ENCODE measurements around the gene CHST5. TPM values are rescaled to one million over a fixed set of nuclear protein-coding genes. Genes with fewer than 3 reads are reported as not detected.

CHST5 gene
- polyA plus RNA-seq, 1 of the 3 experiments (the other 2 are of a cell fraction) = 0.49 TPM

DNA sequence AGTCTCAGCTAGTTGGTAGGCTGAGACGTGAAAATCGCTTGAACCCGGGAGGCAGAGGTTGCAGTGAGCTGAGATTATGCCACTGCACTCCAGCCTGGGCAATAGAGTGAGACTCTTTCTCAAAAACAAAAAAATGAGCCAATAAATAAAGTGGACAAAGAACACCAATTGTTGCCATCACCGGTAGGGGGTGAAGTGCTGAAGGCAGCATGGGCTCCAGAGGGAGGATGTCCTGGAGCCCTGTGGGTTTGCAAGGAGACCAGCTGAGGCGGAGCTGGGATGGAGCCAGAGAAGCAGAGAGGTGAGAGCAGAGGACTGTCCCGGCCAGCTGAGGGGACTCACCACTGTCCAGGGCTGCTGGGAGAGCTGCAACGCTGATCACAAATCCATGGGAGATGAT is 54.4 kb downstream of the CHST5 start:
- Histone ChIP-seq H3F3A (replicated peaks; ENCODE audit: insufficient read depth) (no peaks in the 10 kb centered on the region), H3K36me3 (replicated peaks in 1 of 2; ENCODE audit: control insufficient read depth in 1 of 2, insufficient read depth in 2 of 2, low read length in 1 of 2) (no peaks in the 10 kb centered on the region), H3K4me3 (ENCODE audit: low read depth in 2 of 2, low read length in 1 of 2) (no peak overlapping the region), H3K9me2 (no peaks in the 10 kb centered on the region), H3K4me1 (ENCODE audit: control insufficient read depth in 1 of 2, insufficient read depth in 2 of 2, low read depth in 1 of 2, low read length in 1 of 2) (peaks cover 0 to 3% of the 10 kb centered on the region in 2 experiments; a peak in 1 of 4 replicates), H3K27me3 (ENCODE audit: insufficient read depth) (no peaks in the 10 kb centered on the region), H2AFZ (ENCODE audit: low read depth) (no peak overlapping the region), H4K20me1 (ENCODE audit: insufficient read depth) (no peaks in the 10 kb centered on the region), H3K27ac (ENCODE audit: low read depth in 2 of 2, low read length in 1 of 2) (no peak overlapping the region), H3K9ac (no peak overlapping the region), H3K9me3 (no peaks in the 10 kb centered on the region), H3K79me2 (ENCODE audit: insufficient read depth) (no peaks in the 10 kb centered on the region), H3K4me2 (no peak overlapping the region)
- ChIA-PET POLR2A (interaction anchor here (0.7 kb wide), 1 partner anchor 131 kb away, joined by 4 read pairs; no protein-coding TSS in a partner anchor), CTCF (interaction anchor here (0.6 to 2.6 kb wide), 4 partner anchors 9 to 17 kb away, joined by 3 to 9 read pairs (median 6); partner anchors contain the start of gene TMEM170A)
- WGBS (ENCODE audit: low lambda C conversion rate) = 58% methylated on average over 6 of the region's 7 CpGs
- TF ChIP-seq SMC3 (IDR thresholded peaks at IDR 0.05; ENCODE audit: low read depth, low read length) = no peak
- no peak for TF ChIP-seq RCOR1 (IDR thresholded peaks at IDR 0.05; ENCODE audit: low read length)
- no peak for TF ChIP-seq RAD21 (IDR thresholded peaks at IDR 0.05; ENCODE audit: low read length)
- no peak for TF ChIP-seq YY1 (IDR thresholded peaks at IDR 0.05; ENCODE audit: low read depth)
- TF ChIP-seq FOXJ3 (CRISPR knock-in tag; IDR thresholded peaks at IDR 0.05) = no peak
- no peak for DNase-seq

DNA sequence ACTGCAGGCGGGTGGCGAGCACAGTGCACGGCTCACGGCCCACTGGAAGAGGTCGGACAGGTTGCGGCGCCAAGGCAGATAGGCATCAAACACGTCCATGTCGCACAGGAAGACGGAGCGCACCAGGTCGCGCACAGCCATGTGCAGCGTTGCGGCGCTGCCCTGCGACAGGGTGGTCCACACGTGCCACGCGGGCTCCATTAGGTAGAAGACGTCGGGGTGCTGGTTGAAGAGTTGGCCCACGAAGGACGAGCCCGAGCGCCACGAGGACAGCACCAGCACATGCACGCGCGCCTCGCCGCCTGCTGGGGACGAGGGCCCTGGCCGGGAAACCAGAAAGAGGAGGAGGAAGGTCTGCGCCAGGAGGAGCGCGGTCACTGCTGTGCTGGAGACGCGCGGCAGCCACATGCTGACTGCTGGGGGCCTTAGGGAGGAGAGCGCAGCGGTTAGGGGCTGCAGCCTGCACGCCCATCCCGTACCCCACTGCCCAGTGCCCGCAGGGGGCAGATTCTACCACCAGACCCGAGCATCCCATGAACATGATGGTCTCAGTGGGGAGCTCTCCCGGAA is 56.4 kb downstream of the CHST5 start:
- CTCF ChIA-PET = interaction anchor here (1.0 kb wide), 1 partner anchor 15 kb away, joined by 4 read pairs; no protein-coding TSS in a partner anchor

More for the DNA sequence above, 56.4 kb downstream of the CHST5 start:
- Histone ChIP-seq H4K20me1 (ENCODE audit: insufficient read depth) (no peaks in the 10 kb centered on the region), H3K27ac (ENCODE audit: low read depth in 2 of 2, low read length in 1 of 2) (no peak overlapping the region), H3K4me1 (ENCODE audit: control insufficient read depth in 1 of 2, insufficient read depth in 2 of 2, low read depth in 1 of 2, low read length in 1 of 2) (peaks cover 0 to 3% of the 10 kb centered on the region in 2 experiments; a peak in 1 of 4 replicates), H3K79me2 (ENCODE audit: insufficient read depth) (no peaks in the 10 kb centered on the region), H3K4me2 (no peak overlapping the region), H2AFZ (ENCODE audit: low read depth) (no peak overlapping the region), H3K9me3 (no peaks in the 10 kb centered on the region), H3K4me3 (ENCODE audit: low read depth in 2 of 2, low read length in 1 of 2) (no peak overlapping the region), H3K27me3 (ENCODE audit: insufficient read depth) (no peaks in the 10 kb centered on the region), H3K9me2 (no peaks in the 10 kb centered on the region), H3K9ac (no peak overlapping the region), H3K36me3 (replicated peaks in 1 of 2; ENCODE audit: control insufficient read depth in 1 of 2, insufficient read depth in 2 of 2, low read length in 1 of 2) (no peaks in the 10 kb centered on the region), H3F3A (replicated peaks; ENCODE audit: insufficient read depth) (no peaks in the 10 kb centered on the region)
- WGBS (ENCODE audit: low lambda C conversion rate) = 88% methylated on average over 43 of the region's 47 CpGs
- no peak for DNase-seq
- TF ChIP-seq TAF1 (IDR thresholded peaks at IDR 0.05; ENCODE audit: borderline replicate concordance, low read depth, low read length) = no peak
- TF ChIP-seq TEAD4 (IDR thresholded peaks at IDR 0.05; ENCODE audit: borderline replicate concordance, insufficient read depth) = no peak
- no peak for TF ChIP-seq EZH2phosphoT487 (IDR thresholded peaks at IDR 0.05; ENCODE audit: borderline replicate concordance, low read depth)
- no peak for TF ChIP-seq ELF1 (IDR thresholded peaks at IDR 0.05)
- TF ChIP-seq, protein P1, sequence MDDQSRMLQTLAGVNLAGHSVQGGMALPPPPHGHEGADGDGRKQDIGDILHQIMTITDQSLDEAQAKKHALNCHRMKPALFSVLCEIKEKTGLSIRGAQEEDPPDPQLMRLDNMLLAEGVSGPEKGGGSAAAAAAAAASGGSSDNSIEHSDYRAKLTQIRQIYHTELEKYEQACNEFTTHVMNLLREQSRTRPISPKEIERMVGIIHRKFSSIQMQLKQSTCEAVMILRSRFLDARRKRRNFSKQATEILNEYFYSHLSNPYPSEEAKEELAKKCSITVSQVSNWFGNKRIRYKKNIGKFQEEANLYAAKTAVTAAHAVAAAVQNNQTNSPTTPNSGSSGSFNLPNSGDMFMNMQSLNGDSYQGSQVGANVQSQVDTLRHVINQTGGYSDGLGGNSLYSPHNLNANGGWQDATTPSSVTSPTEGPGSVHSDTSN (IDR thresholded peaks at IDR 0.05) = no peak
- no peak for TF ChIP-seq RCOR1 (IDR thresholded peaks at IDR 0.05; ENCODE audit: low read length)
- TF ChIP-seq, protein P2, sequence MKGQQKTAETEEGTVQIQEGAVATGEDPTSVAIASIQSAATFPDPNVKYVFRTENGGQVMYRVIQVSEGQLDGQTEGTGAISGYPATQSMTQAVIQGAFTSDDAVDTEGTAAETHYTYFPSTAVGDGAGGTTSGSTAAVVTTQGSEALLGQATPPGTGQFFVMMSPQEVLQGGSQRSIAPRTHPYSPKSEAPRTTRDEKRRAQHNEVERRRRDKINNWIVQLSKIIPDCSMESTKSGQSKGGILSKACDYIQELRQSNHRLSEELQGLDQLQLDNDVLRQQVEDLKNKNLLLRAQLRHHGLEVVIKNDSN (IDR thresholded peaks at IDR 0.05; ENCODE audit: borderline replicate concordance, low read depth) = no peak
- no peak for TF ChIP-seq SMC3 (IDR thresholded peaks at IDR 0.05; ENCODE audit: low read depth, low read length)
- TF ChIP-seq POLR2AphosphoS5 (IDR thresholded peaks at IDR 0.05; ENCODE audit: low read depth, low read length) = no peak
- no peak for TF ChIP-seq SIN3A (IDR thresholded peaks at IDR 0.05; ENCODE audit: borderline replicate concordance, low read depth, low read length)
- POLR2A ChIA-PET = interaction anchor here (0.6 kb wide), 1 partner anchor 18 kb away, joined by 3 read pairs; no protein-coding TSS in a partner anchor

Other genes with a start within 250 kb of the CHST5 start
- gene CFDP1, start 102.6 kb downstream of the CHST5 start, polyA plus RNA-seq (2012; rRNA removed) = 37.9 and 46.0 TPM in 2 replicates
- 9.2 and 11.0 TPM in 2 replicates for gene TMEM170A, start 71.4 kb downstream of the CHST5 start, polyA plus RNA-seq (2012; rRNA removed)
- 0.26 and 0.30 TPM in 2 replicates for gene CHST6, start 40.7 kb downstream of the CHST5 start, polyA plus RNA-seq (2012; rRNA removed)
- 18.1 and 30.9 TPM in 2 replicates for gene TMEM231, start 20.1 kb upstream of the CHST5 start, polyA plus RNA-seq (2012; rRNA removed)
- gene GABARAPL2, start 30.3 kb upstream of the CHST5 start, polyA plus RNA-seq (2012; rRNA removed) = 135 and 143 TPM in 2 replicates
- gene ADAT1, start 87.2 kb upstream of the CHST5 start, polyA plus RNA-seq (2012; rRNA removed) = 51.1 and 67.7 TPM in 2 replicates
- gene KARS1, start 111.6 kb upstream of the CHST5 start, polyA plus RNA-seq (2012; rRNA removed) = 134 and 148 TPM in 2 replicates
- gene TERF2IP, start 111.7 kb upstream of the CHST5 start, polyA plus RNA-seq (2012; rRNA removed) = 31.6 and 32.0 TPM in 2 replicates
- not detected in 2 replicates for gene CPHXL2, start 140.9 kb upstream of the CHST5 start, polyA plus RNA-seq (2012; rRNA removed)
- not detected in 2 replicates for gene DUXB, start 165.4 kb upstream of the CHST5 start, polyA plus RNA-seq (2012; rRNA removed)
- not detected in 2 replicates for gene CPHXL, start 190.4 kb upstream of the CHST5 start, polyA plus RNA-seq (2012; rRNA removed)

Measured in SK-N-SH (cell line).